Upper lobe of left lung (tissue), 6 donors: ENCODE results near the gene PARVA. TPM values are rescaled to one million over a fixed set of nuclear protein-coding genes. Genes with fewer than 3 reads are reported as not detected.

Experiments
- ATAC-seq, 2 donors: fragments of 200-7000 bp; cut with Tn5 transposase; one replicate each; pipeline ENCODE4 v1.9.1; 2022; ENCODE audit warnings: mild to moderate bottlenecking in 2 of 2, moderate library complexity in 2 of 2; ENCODE audit not compliant: low FRiP score in 2 of 2
- DNase-seq, 2 donors: peaks; one replicate each; pipeline ENCODE4 v3.0.0-alpha.2; 2019 to 2020
- H3K27ac ChIP-seq, 4 donors: fragments of 200-600 bp; sonication (generic); one replicate each; pipeline ENCODE4 v1.5.1; 2016 to 2019
- H3K27me3 ChIP-seq, 4 donors: fragments of 200-600 bp; sonication (generic); one replicate each; pipeline ENCODE4 v1.5.1; 2017 to 2019
- H3K36me3 ChIP-seq, 4 donors: fragments of 200-600 bp; sonication (generic); one replicate each; pipeline ENCODE4 v1.5.1; 2016 to 2019
- H3K4me1 ChIP-seq, 4 donors: fragments of 200-600 bp; sonication (generic); one replicate each; pipeline ENCODE4 v1.5.1; 2018 to 2019
- H3K4me3 ChIP-seq, 4 donors: fragments of 200-600 bp; sonication (generic); one replicate each; pipeline ENCODE4 v1.5.1; 2017 to 2019; ENCODE audit warnings: mild to moderate bottlenecking in 2 of 4, moderate library complexity in 1 of 4
- H3K9me3 ChIP-seq, 4 donors: fragments of 200-600 bp; sonication (generic); one replicate each; pipeline ENCODE4 v1.5.1; 2018 to 2019
- EP300 ChIP-seq, 4 donors: sonication (generic); formaldehyde crosslinking; IDR thresholded peaks; one replicate each; pipeline ENCODE4 v1.5.1; 2017; ENCODE audit warnings: antibody characterized with exemption in 4 of 4, control low read depth in 2 of 4
- POLR2A ChIP-seq, 4 donors: fragments of 450-650 bp; IDR thresholded peaks; one replicate each; pipeline ENCODE4 v1.5.1; 2016 to 2017; ENCODE audit warnings: antibody characterized with exemption in 4 of 4, mild to moderate bottlenecking in 2 of 4
- POLR2AphosphoS5 ChIP-seq, 2 donors: sonication (generic); formaldehyde crosslinking; IDR thresholded peaks; one replicate each; pipeline ENCODE4 v1.5.1; 2017; ENCODE audit warnings: antibody characterized with exemption in 2 of 2
- WGBS, 2 donors: methylation state at CpG; one replicate each; pipeline ENCODE4 v1.1.5; 2017 to 2018; 5-methylcytosine and 5-hydroxymethylcytosine counted together
- total RNA-seq, 6 donors: library from RNA; depleted of rRNA in 4 of 6; stranded (reverse); fragments of >200 nt in 4 of 6; gene quantifications; one replicate each; pipeline versions ENCODE4 v1.1.0 to v1.2.1, GENCODE V29; 2016 to 2021
- TF ChIP-seq, protein P1 (sequence below), 6 experiments: fragments of 450-650 bp in 4 of 6; fragments of 200-600 bp in 2 of 6; sonication (generic) in 2 of 6; IDR thresholded peaks; one replicate each; pipeline ENCODE4 v1.5.1; 2016 to 2019; ENCODE audit warnings: antibody characterized with exemption in 6 of 6
- donor health status: DM: no; HTN: no; CAD: no; lungs with moderate emphysema.
- donor health status: DM: no; HTN: yes; CAD: no; lungs with severe emphysema.

The PARVA gene
- total RNA-seq, 6 donors from 2014 or later: 36.7 to 73.5 (median 58.0) TPM

DNA sequence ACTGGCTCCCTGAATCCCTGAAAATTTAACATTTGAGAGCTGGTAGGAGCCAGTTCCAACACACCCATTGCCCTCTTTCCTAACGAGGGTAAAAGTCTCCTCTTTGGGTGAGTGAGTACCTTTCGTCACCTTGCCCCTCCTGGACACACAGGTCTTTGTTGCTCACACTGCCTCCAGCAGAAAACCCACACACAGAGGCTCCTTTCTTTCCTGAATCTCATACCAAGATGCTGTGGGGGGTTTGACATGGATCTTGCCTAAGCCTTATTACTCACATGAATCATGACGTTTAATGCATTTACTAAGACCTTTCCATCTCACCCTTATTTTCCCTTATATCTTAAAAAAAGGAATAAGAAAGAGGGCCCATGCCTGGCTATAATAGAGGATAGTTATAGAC is 53.0 kb downstream of the PARVA start:
- H3K27ac ChIP-seq: peak overlapping the region in 1 of 4 donors; percentile 51
- no peak overlapping the region for H3K4me3 ChIP-seq
- no peak for ATAC-seq
- no peaks in the 10 kb centered on the region for H3K27me3 ChIP-seq
- TF ChIP-seq POLR2A (IDR thresholded peaks at IDR 0.05): no peak
- TF ChIP-seq POLR2AphosphoS5 (IDR thresholded peaks at IDR 0.05): no peak
- no peak for TF ChIP-seq EP300 (IDR thresholded peaks at IDR 0.05)
- TF ChIP-seq, protein P1, sequence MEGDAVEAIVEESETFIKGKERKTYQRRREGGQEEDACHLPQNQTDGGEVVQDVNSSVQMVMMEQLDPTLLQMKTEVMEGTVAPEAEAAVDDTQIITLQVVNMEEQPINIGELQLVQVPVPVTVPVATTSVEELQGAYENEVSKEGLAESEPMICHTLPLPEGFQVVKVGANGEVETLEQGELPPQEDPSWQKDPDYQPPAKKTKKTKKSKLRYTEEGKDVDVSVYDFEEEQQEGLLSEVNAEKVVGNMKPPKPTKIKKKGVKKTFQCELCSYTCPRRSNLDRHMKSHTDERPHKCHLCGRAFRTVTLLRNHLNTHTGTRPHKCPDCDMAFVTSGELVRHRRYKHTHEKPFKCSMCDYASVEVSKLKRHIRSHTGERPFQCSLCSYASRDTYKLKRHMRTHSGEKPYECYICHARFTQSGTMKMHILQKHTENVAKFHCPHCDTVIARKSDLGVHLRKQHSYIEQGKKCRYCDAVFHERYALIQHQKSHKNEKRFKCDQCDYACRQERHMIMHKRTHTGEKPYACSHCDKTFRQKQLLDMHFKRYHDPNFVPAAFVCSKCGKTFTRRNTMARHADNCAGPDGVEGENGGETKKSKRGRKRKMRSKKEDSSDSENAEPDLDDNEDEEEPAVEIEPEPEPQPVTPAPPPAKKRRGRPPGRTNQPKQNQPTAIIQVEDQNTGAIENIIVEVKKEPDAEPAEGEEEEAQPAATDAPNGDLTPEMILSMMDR (IDR thresholded peaks at IDR 0.05): no peak
- no peaks in the 10 kb centered on the region for H3K9me3 ChIP-seq
- peaks cover 23 to 28% (median 24%) of the 10 kb centered on the region in 4 donors for H3K4me1 ChIP-seq
- no peaks in the 10 kb centered on the region for H3K36me3 ChIP-seq
- 77 to 87% methylated on average over 3 of the region's 3 CpGs for WGBS, 2 donors
- DNase-seq: no peak

DNA sequence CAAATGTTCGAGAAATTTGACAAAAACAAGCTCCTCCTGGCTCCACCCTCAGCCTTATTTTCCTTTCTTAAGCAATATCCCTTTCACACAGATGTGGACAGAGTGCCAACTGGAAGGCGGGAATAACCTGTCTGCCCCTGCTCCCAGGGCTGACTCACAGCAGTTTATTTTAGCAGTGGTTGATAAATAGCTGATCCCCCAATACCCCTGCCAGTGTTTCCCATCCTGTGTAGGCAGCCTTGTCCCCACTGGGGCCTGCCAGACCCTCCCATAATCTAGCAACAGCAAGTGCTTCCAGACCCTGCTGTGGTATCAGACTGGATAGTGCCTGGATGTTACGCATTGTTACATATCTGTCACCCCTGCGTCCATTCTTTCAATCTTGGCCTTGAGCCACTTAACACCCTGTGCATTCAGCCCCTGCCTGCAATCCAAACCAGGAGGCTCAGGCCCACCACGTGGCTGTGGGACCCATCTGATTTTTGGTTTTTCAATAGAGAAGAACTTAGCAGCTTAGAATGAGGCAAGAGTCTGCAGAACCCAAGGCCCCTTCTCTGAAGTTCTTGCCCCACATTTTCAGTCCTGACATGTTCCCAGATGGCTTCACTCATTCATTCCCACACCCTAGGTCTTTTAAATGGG is 53.7 kb downstream of the PARVA start:
- Histone ChIP-seq H3K4me1 (peaks cover 23 to 28% (median 24%) of the 10 kb centered on the region in 4 donors), H3K27me3 (no peaks in the 10 kb centered on the region), H3K36me3 (no peaks in the 10 kb centered on the region), H3K4me3 (no peak overlapping the region), H3K9me3 (no peaks in the 10 kb centered on the region), H3K27ac (peak overlapping the region in 2 of 4 donors; percentile 41 to 51)
- TF ChIP-seq EP300 (IDR thresholded peaks at IDR 0.05) (no peak), POLR2AphosphoS5 (IDR thresholded peaks at IDR 0.05) (peak in 1 of 2 donors; percentile 33)
- DNase-seq: peak in 1 of 2 donors; percentile 70
- WGBS, 2 donors: 59 to 63% methylated on average over 5 of the region's 5 CpGs
- peak; percentile 74 to 83 for ATAC-seq

DNA sequence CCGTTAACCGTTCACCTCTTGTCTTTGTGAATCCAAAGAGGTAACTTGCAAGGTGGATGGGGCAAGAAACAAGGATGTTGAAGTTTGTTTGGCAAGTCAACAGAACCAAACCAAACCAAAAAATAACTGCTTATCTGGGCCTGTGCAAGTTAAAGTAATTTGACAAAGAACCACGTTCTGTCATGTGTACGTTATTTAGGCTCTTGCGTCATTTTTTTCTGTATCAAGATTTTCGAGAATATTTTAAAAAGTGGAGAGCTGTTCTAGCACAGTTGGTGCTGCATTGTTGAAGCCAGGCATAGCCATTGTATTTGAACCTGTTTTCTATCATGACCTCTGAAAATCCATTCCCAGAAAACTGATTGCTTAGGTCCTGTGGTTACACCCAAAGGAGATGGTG is 55.1 kb downstream of the PARVA start:
- Histone ChIP-seq H3K4me3 (no peak overlapping the region), H3K27ac (no peak overlapping the region), H3K9me3 (no peaks in the 10 kb centered on the region), H3K4me1 (peaks cover 23 to 28% (median 24%) of the 10 kb centered on the region in 4 donors), H3K27me3 (no peaks in the 10 kb centered on the region), H3K36me3 (no peaks in the 10 kb centered on the region)
- DNase-seq: no peak
- WGBS, 2 donors: 83 to 94% methylated on average over 6 of the region's 6 CpGs
- ATAC-seq: no peak
- TF ChIP-seq POLR2AphosphoS5 (IDR thresholded peaks at IDR 0.05) (no peak), EP300 (IDR thresholded peaks at IDR 0.05) (no peak), POLR2A (IDR thresholded peaks at IDR 0.05) (no peak)
- TF ChIP-seq, protein P1 (IDR thresholded peaks at IDR 0.05): no peak

DNA sequence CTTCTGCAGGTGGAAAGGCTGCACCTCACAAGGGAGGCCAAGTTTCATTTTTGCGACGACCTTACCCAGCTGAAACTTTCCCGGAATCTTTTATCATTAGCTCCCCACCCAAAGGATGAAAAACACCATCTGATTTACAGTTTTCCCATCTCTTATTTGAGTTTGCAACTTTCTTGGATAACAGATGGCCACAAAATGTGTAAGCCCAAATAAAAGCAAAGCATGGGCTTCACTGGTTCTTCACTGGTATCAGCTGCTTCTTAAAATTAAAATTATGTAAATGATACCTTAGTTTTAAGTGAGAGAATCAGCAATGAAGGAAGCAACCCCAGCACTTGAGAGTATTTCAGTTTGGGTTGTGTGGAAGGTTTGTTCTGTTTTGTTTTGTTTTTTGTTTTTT is 55.8 kb downstream of the PARVA start:
- no peak overlapping the region for H3K4me3 ChIP-seq
- H3K27ac ChIP-seq: peak overlapping the region in 3 of 4 donors; percentile 39 to 70 (median 57)
- no peaks in the 10 kb centered on the region for H3K9me3 ChIP-seq
- ATAC-seq (no peak), DNase-seq (no peak)
- H3K4me1 ChIP-seq: peaks cover 23 to 28% (median 24%) of the 10 kb centered on the region in 4 donors
- no peaks in the 10 kb centered on the region for H3K27me3 ChIP-seq
- TF ChIP-seq POLR2AphosphoS5 (IDR thresholded peaks at IDR 0.05) (no peak), EP300 (IDR thresholded peaks at IDR 0.05) (no peak), POLR2A (IDR thresholded peaks at IDR 0.05) (no peak)
- TF ChIP-seq, protein P1 (IDR thresholded peaks at IDR 0.05): no peak
- H3K36me3 ChIP-seq: no peaks in the 10 kb centered on the region
- WGBS, 2 donors: 71 to 77% methylated on average over 3 of the region's 3 CpGs

DNA sequence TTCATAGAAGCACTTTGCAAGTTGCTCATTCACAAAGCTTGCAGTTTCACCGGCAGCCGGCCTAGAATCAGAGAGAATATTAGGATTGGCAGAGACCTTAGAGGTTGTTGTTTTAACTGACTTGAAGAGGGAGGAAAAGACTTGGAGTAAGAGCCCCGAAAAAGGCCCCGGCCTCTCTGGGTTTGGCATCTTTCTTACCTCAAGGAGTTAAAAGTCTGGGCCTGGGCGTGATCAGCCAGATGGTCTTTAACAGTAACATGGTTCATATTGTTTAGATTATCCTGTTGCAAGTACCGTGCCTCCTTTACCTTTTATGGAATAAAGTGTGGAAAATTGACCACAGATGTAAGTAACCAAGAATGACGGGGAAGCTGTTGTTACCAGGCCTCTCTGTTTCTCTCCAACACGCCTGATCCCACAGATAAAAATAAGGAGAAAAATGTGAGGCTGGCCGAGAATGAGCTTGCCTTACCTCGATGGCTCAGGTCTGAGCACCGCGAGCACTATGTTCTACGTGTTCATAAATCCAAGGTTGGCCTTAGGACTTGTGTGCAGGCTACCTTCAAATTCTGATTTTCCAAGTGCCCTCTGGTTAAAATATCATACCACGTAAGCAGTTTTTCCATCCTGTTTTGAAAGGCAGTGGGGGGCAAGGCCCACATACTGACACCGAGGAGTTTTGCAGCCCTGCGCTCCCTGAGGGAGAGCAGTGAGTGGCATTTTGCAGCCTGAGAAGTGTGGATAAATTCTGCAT is 56.4 kb downstream of the PARVA start:
- no peak overlapping the region for H3K4me3 ChIP-seq
- no peaks in the 10 kb centered on the region for H3K36me3 ChIP-seq
- no peak for TF ChIP-seq POLR2A (IDR thresholded peaks at IDR 0.05)
- H3K27ac ChIP-seq: peak overlapping the region in 3 of 4 donors; percentile 57 to 70 (median 62)
- H3K27me3 ChIP-seq: no peaks in the 10 kb centered on the region
- H3K9me3 ChIP-seq: no peaks in the 10 kb centered on the region
- DNase-seq (no peak), ATAC-seq (no peak)
- peaks cover 23 to 28% (median 24%) of the 10 kb centered on the region in 4 donors for H3K4me1 ChIP-seq
- WGBS, 2 donors: 70 to 75% methylated on average over 13 to 16 of the region's 16 CpGs
